ENCODE data around the gene CAMTA1. TPM values are rescaled to one million over a fixed set of nuclear protein-coding genes. Genes with fewer than 3 reads are reported as not detected.

The CAMTA1 gene
- polyA plus RNA-seq, 1 donor (not counting 4 experiments of a cell fraction or from before 2014, with no cell fraction given) = 51.4 TPM

GRCh38 chr1:7698641-7699040, 913.4 kb downstream of the CAMTA1 start:
- FAIRE-seq (no peak), DNase-seq (ENCODE audit: low read depth, low spot score) (no peak)
- H2AFZ ChIP-seq (ENCODE audit: control insufficient read depth, low read length) = no peak overlapping the region
- peaks cover 3% of the 10 kb centered on the region for H3K9me3 ChIP-seq (ENCODE audit: control insufficient read depth, low read depth, low read length)
- no peaks in the 10 kb centered on the region for H4K20me1 ChIP-seq (ENCODE audit: control insufficient read depth, extremely low read depth, insufficient read depth, low read length)
- H3K9ac ChIP-seq (ENCODE audit: control insufficient read depth, extremely low read depth, insufficient read depth, low read length) = no peak overlapping the region
- dilution Hi-C loops (cut with MboI; ENCODE audit: extremely low pct_ligation_motif_present, low sequenced_read_pairs) = no loop called here
- no peaks in the 10 kb centered on the region for H3K36me3 ChIP-seq (ENCODE audit: control insufficient read depth in 2 of 2, extremely low read depth in 1 of 2, insufficient read depth in 2 of 2, low read length in 2 of 2)
- H3K4me2 ChIP-seq (ENCODE audit: control insufficient read depth, extremely low read depth, insufficient read depth, low read depth, low read length) = no peak overlapping the region
- no peaks in the 10 kb centered on the region for H3K79me2 ChIP-seq (ENCODE audit: control insufficient read depth, insufficient read depth, low read length)
- no peak overlapping the region for H3K27ac ChIP-seq (ENCODE audit: control insufficient read depth, insufficient read depth, low read length)
- H3K9me1 ChIP-seq (ENCODE audit: control insufficient read depth, extremely low read depth, insufficient read depth, low read length) = no peaks in the 10 kb centered on the region
- H3K4me1 ChIP-seq (ENCODE audit: control insufficient read depth, extremely low read depth, insufficient read depth, low read length) = no peaks in the 10 kb centered on the region
- H3K27me3 ChIP-seq (ENCODE audit: control insufficient read depth, extremely low read depth, insufficient read depth, low read length) = peaks cover 26% of the 10 kb centered on the region
- H3K4me3 ChIP-seq (ENCODE audit: control insufficient read depth in 2 of 3, extremely low read depth in 1 of 3, insufficient read depth in 2 of 3, low read depth in 1 of 3, low read length in 3 of 3) = no peak overlapping the region
- TF ChIP-seq CTCF (optimal IDR thresholded peaks at IDR 0.05 in 1 of 3, IDR thresholded peaks at IDR 0.05 in 1 of 3, conservative IDR thresholded peaks at IDR 0.05 in 1 of 3; ENCODE audit: extremely low read depth in 1 of 3, insufficient read depth in 2 of 3, low read length in 3 of 3) = no peak
- no peak for TF ChIP-seq EZH2 (IDR thresholded peaks at IDR 0.05; ENCODE audit: low read length)

- H4K20me1 ChIP-seq (ENCODE audit: control insufficient read depth, extremely low read depth, insufficient read depth, low read length) = no peaks in the 10 kb centered on the region
- DNase-seq (ENCODE audit: low read depth, low spot score) (no peak), FAIRE-seq (no peak)
- H3K27ac ChIP-seq (ENCODE audit: control insufficient read depth, insufficient read depth, low read length) = no peak overlapping the region
- no peak overlapping the region for H3K4me2 ChIP-seq (ENCODE audit: control insufficient read depth, extremely low read depth, insufficient read depth, low read depth, low read length)
- no peak overlapping the region for H2AFZ ChIP-seq (ENCODE audit: control insufficient read depth, low read length)
- peaks cover 5% of the 10 kb centered on the region for H3K4me1 ChIP-seq (ENCODE audit: control insufficient read depth, extremely low read depth, insufficient read depth, low read length)
- dilution Hi-C loops (cut with MboI; ENCODE audit: extremely low pct_ligation_motif_present, low sequenced_read_pairs) = no loop called here
- no peaks in the 10 kb centered on the region for H3K36me3 ChIP-seq (ENCODE audit: control insufficient read depth in 2 of 2, extremely low read depth in 1 of 2, insufficient read depth in 2 of 2, low read length in 2 of 2)
- H3K79me2 ChIP-seq (ENCODE audit: control insufficient read depth, insufficient read depth, low read length) = no peaks in the 10 kb centered on the region
- H3K9me3 ChIP-seq (ENCODE audit: control insufficient read depth, low read depth, low read length) = no peaks in the 10 kb centered on the region
- no peaks in the 10 kb centered on the region for H3K9me1 ChIP-seq (ENCODE audit: control insufficient read depth, extremely low read depth, insufficient read depth, low read length)
- H3K27me3 ChIP-seq (ENCODE audit: control insufficient read depth, extremely low read depth, insufficient read depth, low read length) = peaks cover 24% of the 10 kb centered on the region
- H3K4me3 ChIP-seq (ENCODE audit: control insufficient read depth in 2 of 3, extremely low read depth in 1 of 3, insufficient read depth in 2 of 3, low read depth in 1 of 3, low read length in 3 of 3) = no peak overlapping the region
- TF ChIP-seq EZH2 (IDR thresholded peaks at IDR 0.05; ENCODE audit: low read length) (no peak), CTCF (optimal IDR thresholded peaks at IDR 0.05 in 1 of 3, IDR thresholded peaks at IDR 0.05 in 1 of 3, conservative IDR thresholded peaks at IDR 0.05 in 1 of 3; ENCODE audit: extremely low read depth in 1 of 3, insufficient read depth in 2 of 3, low read length in 3 of 3) (no peak)
- no peak overlapping the region for H3K9ac ChIP-seq (ENCODE audit: control insufficient read depth, extremely low read depth, insufficient read depth, low read length)
Observed at GRCh38 chr1:7702365-7702764, 917.1 kb downstream of the CAMTA1 start.

Data from keratinocyte (primary cell).